ENCODE measurements around the gene SNX1.

SNX1 gene

DNA sequence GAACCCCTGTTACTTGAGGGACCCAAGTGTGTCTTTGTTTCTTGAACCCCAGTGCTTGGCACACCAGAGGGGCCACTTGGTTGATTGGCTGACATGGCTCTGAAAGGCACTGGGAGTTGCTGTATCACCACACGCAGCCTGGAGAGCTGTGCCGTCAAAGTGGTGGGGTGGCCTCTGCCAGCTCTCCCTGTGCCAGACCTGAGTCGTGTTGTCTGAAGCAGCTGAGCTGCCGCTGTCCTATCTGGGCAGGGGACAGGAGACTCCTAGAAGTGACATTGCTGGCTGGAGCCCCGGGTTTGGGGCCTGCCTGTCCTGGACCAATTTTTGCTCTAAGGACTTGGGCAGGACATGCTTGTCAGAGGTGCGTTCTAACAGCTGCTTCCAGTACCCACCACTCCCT, 50.3 kb downstream of the SNX1 start:
- no peak for DNase-seq (ENCODE audit: low read depth, low spot score)
- no peak overlapping the region for H3K4me3 ChIP-seq (ENCODE audit: low read depth, low read length)
- in situ Hi-C loops (cut with HindIII; ENCODE audit: low sequenced_read_pairs), result no loop called here
- TF ChIP-seq, protein P1, sequence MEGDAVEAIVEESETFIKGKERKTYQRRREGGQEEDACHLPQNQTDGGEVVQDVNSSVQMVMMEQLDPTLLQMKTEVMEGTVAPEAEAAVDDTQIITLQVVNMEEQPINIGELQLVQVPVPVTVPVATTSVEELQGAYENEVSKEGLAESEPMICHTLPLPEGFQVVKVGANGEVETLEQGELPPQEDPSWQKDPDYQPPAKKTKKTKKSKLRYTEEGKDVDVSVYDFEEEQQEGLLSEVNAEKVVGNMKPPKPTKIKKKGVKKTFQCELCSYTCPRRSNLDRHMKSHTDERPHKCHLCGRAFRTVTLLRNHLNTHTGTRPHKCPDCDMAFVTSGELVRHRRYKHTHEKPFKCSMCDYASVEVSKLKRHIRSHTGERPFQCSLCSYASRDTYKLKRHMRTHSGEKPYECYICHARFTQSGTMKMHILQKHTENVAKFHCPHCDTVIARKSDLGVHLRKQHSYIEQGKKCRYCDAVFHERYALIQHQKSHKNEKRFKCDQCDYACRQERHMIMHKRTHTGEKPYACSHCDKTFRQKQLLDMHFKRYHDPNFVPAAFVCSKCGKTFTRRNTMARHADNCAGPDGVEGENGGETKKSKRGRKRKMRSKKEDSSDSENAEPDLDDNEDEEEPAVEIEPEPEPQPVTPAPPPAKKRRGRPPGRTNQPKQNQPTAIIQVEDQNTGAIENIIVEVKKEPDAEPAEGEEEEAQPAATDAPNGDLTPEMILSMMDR (IDR thresholded peaks at IDR 0.05; ENCODE audit: low read depth, low read length), result no peak

DNA sequence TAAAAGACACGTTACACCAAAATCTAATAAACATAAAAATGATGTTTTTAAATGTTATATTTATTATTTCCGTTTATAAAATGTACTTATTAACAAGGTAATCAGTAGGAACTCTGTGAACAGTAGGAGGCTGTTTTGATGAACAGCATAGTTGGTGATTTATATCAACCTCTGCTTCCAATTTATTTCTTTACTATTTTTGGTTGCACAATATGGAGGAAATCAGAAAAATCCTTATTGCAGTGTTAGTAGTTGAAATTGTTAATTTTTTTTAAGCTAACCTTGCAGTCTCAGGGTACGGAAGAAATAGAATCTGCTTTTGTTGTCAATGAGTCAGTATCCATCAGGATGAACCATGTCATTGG, 50.7 kb downstream of the SNX1 start:
- H3K4me3 ChIP-seq (ENCODE audit: low read depth, low read length), result no peak overlapping the region
- TF ChIP-seq, protein P1 (IDR thresholded peaks at IDR 0.05; ENCODE audit: low read depth, low read length), result no peak
- in situ Hi-C loops (cut with HindIII; ENCODE audit: low sequenced_read_pairs), result no loop called here
- no peak for DNase-seq (ENCODE audit: low read depth, low spot score)

DNA sequence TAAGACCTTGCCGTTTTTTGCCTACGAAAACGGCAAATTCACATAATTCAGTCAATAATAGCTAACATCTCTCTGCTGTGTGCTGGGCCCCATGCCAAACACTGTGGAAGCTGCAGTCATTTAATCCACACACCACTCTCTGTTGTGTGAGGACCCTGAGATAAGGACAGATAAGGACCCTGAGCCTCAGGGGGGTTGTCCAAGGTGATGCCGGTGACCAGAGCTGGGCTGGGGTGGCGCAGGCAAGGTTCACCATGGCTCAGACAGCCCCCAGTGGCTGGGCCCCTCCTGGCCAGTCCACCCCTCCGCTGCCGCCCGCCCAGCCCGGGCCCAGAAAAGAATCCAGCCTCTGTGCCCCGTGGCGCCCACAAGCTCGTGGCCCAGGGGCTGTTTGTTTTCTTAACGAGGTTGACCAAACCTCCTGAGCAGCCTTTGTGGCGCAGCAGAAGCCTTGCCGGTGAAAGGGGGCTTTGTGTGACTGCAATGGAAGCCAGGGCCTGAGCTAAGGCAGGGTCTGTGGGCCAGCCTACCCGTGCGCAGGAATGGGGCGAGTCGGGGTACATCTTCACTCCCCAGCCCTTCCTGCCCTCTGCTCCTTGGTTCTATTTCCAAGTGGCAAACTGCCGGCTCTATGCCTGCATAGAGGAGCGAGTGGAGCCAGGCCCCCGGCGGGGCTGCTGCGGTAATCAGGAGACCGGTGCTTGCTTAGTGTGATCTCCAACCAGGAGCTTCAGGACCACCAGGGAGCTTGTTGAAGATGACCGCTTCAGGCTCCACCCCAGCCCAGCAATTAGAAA, 51.3 kb downstream of the SNX1 start:
- TF ChIP-seq, protein P1 (IDR thresholded peaks at IDR 0.05; ENCODE audit: low read depth, low read length), result no peak
- in situ Hi-C loops (cut with HindIII; ENCODE audit: low sequenced_read_pairs), result no loop called here
- no peak overlapping the region for H3K4me3 ChIP-seq (ENCODE audit: low read depth, low read length)
- DNase-seq (ENCODE audit: low read depth, low spot score), result peak; percentile 42

DNA sequence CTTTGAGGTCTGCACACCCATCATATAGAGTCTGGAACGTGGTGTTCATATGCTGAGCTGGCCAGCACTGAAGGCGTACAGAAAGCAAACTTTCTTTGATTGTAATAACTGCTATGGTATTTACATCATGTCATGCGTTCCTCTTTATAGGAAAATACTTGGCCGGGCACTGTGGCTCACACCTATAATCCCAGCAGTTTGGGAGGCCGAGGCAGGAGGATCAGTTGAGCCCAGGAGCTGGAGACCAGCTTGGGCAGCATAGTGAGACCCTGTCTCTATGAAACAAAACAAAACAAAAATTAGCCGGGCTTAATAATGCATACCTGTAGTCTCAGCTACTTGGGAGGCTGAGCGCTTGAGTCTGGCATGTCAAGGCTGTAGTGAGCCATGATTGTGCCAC, 52.4 kb downstream of the SNX1 start:
- TF ChIP-seq, protein P1 (IDR thresholded peaks at IDR 0.05; ENCODE audit: low read depth, low read length), result no peak
- no peak for DNase-seq (ENCODE audit: low read depth, low spot score)
- in situ Hi-C loops (cut with HindIII; ENCODE audit: low sequenced_read_pairs), result no loop called here

DNA sequence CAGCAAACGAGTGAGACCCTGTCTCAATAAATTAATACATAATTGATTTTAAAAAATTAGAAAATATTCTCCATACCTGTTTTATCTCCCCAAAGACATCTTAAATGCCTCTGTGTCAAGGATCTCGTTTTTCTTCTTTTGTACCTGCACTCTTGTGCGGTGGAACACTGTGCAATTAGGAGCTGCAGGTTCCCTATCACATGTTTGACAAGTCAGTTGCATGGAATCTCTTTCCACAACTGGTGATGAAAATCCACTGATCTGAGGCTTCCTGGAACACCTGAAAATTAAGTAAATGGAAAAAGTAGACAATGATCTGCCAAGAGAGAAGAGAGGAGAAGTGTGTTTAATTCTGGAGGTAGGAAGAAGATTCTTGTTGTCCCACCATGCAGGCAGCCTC, 52.8 kb downstream of the SNX1 start:
- in situ Hi-C loops (cut with HindIII; ENCODE audit: low sequenced_read_pairs), result no loop called here
- H3K4me3 ChIP-seq (ENCODE audit: low read depth, low read length), result no peak overlapping the region
- TF ChIP-seq, protein P1 (IDR thresholded peaks at IDR 0.05; ENCODE audit: low read depth, low read length), result no peak
- no peak for DNase-seq (ENCODE audit: low read depth, low spot score)

More for the DNA sequence above, 52.4 kb downstream of the SNX1 start:
- no peak overlapping the region for H3K4me3 ChIP-seq (ENCODE audit: low read depth, low read length)

- no peak for DNase-seq (ENCODE audit: low read depth, low spot score)
- TF ChIP-seq, protein P1 (IDR thresholded peaks at IDR 0.05; ENCODE audit: low read depth, low read length), result peak; percentile 23
- in situ Hi-C loops (cut with HindIII; ENCODE audit: low sequenced_read_pairs), result no loop called here
- H3K4me3 ChIP-seq (ENCODE audit: low read depth, low read length), result no peak overlapping the region
Observed at GRCh38 chr15:64149424-64149823, 53.6 kb downstream of the SNX1 start.
